ENCODE results near the gene TDRD7. TPM values are rescaled to one million over a fixed set of nuclear protein-coding genes. Genes with fewer than 3 reads are reported as not detected.

Gene TDRD7
- total and polyA plus RNA-seq, 2 of the 13 experiments (the other 11 are each of a cell fraction or from before 2014, with no cell fraction given): 9.8 to 15.5 TPM

- TF ChIP-seq ZBTB14 (CRISPR knock-in tag; IDR thresholded peaks at IDR 0.05): no peak
- TF ChIP-seq SMAD3 (CRISPR knock-in tag; IDR thresholded peaks at IDR 0.05): no peak
- TF ChIP-seq EEA1 (CRISPR knock-in tag; IDR thresholded peaks at IDR 0.05; ENCODE audit: borderline replicate concordance): no peak
- no peak for TF ChIP-seq CBX2 (IDR thresholded peaks at IDR 0.05; ENCODE audit: low read depth, low read length)
- no peak for TF ChIP-seq CBX2 (CRISPR knock-in tag; IDR thresholded peaks at IDR 0.05; ENCODE audit: low read depth)
- no peak for TF ChIP-seq MLLT10 (CRISPR knock-in tag; IDR thresholded peaks at IDR 0.05)
- TF ChIP-seq GABPB1 (CRISPR knock-in tag; IDR thresholded peaks at IDR 0.05): no peak
Observed at GRCh38 chr9:97487861-97488260, 76.0 kb downstream of the TDRD7 start (continued).

- H3K4me3 ChIP-seq (replicated peaks in 1 of 3; ENCODE audit: insufficient read depth in 1 of 3, low read depth in 2 of 3, low read length in 3 of 3): no peak overlapping the region
- no peak for DNase-seq (ENCODE audit: low spot score)
- intact Hi-C loops (cut with micrococcal nuclease; ENCODE audit: unreplicated experiment) (no loop called here), in situ Hi-C loops (cut with HindIII; ENCODE audit: extremely low pct_ligation_motif_present, low pct_unique_long_range_greater_than_20kb) (no loop called here)
- TF ChIP-seq RNF2 (conservative IDR thresholded peaks at IDR 0.05; ENCODE audit: low read depth) (no peak), KDM3A (CRISPR knock-in tag; IDR thresholded peaks at IDR 0.05; ENCODE audit: low read depth) (no peak), ZNF7 (CRISPR knock-in tag; IDR thresholded peaks at IDR 0.05) (no peak), ZNF430 (CRISPR knock-in tag; IDR thresholded peaks at IDR 0.05) (no peak), ZNF646 (CRISPR knock-in tag; IDR thresholded peaks at IDR 0.05) (no peak), ZBTB42 (CRISPR knock-in tag; IDR thresholded peaks at IDR 0.05) (no peak), ZNF747 (CRISPR knock-in tag; IDR thresholded peaks at IDR 0.05; ENCODE audit: borderline replicate concordance) (no peak)
- no peaks in the 10 kb centered on the region for H3K79me2 ChIP-seq (ENCODE audit: insufficient read depth, low read length)
- H3K4me2 ChIP-seq (ENCODE audit: low read depth, low read length): no peak overlapping the region
- BruUV-seq (replicated peaks): no TSS peak
- no peaks in the 10 kb centered on the region for H3K4me1 ChIP-seq (ENCODE audit: insufficient read depth, low read length)
- H4K20me1 ChIP-seq (ENCODE audit: insufficient read depth, low read length): no peaks in the 10 kb centered on the region
- ChIA-PET CTCF (ENCODE audit: low intra/inter-chr PET ratio, low total read pairs) (no interaction called here), POLR2A (no interaction called here)
- no peak overlapping the region for H2AFZ ChIP-seq (ENCODE audit: low read length)
- no peak for FAIRE-seq
- no peak overlapping the region for H3K9ac ChIP-seq (ENCODE audit: insufficient read depth, low read depth, low read length)
- H3K27ac ChIP-seq (ENCODE audit: extremely low read length, insufficient read depth, low read length): no peak overlapping the region
- H3K9me3 ChIP-seq (ENCODE audit: low read length): no peaks in the 10 kb centered on the region
- WGBS (ENCODE audit: low lambda C conversion rate): 98% methylated on average over 1 of the region's 1 CpG
- no peak for ATAC-seq
- H3K36me3 ChIP-seq (replicated peaks in 1 of 2; ENCODE audit: control insufficient read depth in 1 of 2, insufficient read depth in 2 of 2, low read length in 2 of 2): peaks cover 3 to 13% of the 10 kb centered on the region in 2 experiments; a peak in 2 of 5 replicates
- no peaks in the 10 kb centered on the region for H3K27me3 ChIP-seq (ENCODE audit: control insufficient read depth in 1 of 2, insufficient read depth in 2 of 2, low read length in 2 of 2)
Observed at GRCh38 chr9:97491216-97491999, 79.5 kb downstream of the TDRD7 start.

Measured in HepG2 (cell line).